Suprapubic skin (tissue), 3 donors: ENCODE results near the gene ADGRG1.
"Not testable (repeated sequence)": the region's sequence is repeated elsewhere in the genome, so short reads cannot be mapped to it uniquely, and the experiment has no call there.

Experiments
- CTCF ChIP-seq, 2 donors: fragments of 200-600 bp in 1 of 2; fragments of 450-650 bp in 1 of 2; sonication (generic) in 1 of 2; IDR thresholded peaks; one replicate each; pipeline ENCODE4 v1.5.1; 2016 to 2019; ENCODE audit warnings: antibody characterized with exemption in 2 of 2, mild to moderate bottlenecking in 1 of 2, moderate library complexity in 1 of 2
- POLR2AphosphoS5 ChIP-seq, 3 donors: sonication (generic); formaldehyde crosslinking; IDR thresholded peaks; one replicate each; pipeline ENCODE4 v1.6.1; 2017; ENCODE audit warnings: antibody characterized with exemption in 3 of 3

GRCh38 chr16:57712569-57712968, 84.1 kb downstream of the ADGRG1 start:
- not testable (repeated sequence) for TF ChIP-seq POLR2AphosphoS5, CTCF (IDR thresholded peaks at IDR 0.05)
